GM13977 (cell line): ENCODE data around the gene FAM193A.

Experiments
- DNase-seq: peaks from one replicate; pipeline ENCODE4 v3.0.0; 2012; ENCODE audit warnings: low spot score
- CTCF ChIP-seq: IDR thresholded peaks from 2 replicates; pipeline ENCODE4 v1.5.1; 2012; ENCODE audit warnings: mild to moderate bottlenecking, control low read depth; ENCODE audit not compliant: insufficient read depth; ENCODE audit errors: extremely low read depth, missing control alignments
- in situ Hi-C: fragments of 300-500 bp; cut with MboI; formaldehyde crosslinking; loops from one replicate; pipeline ENCODE4 v1.12.0; 2022; ENCODE audit warnings: low sequenced_read_pairs, low pct_unique_long_range_greater_than_20kb, mixed read lengths, inconsistent platforms; ENCODE audit not compliant: unreplicated experiment

Gene FAM193A

GRCh38 chr4:2763511-2763967, 227.1 kb downstream of the FAM193A start:
- in situ Hi-C loops: no loop called here
- DNase-seq: no peak
- TF ChIP-seq CTCF: no peak

- no peak for DNase-seq
- TF ChIP-seq CTCF: no peak
- in situ Hi-C loops: no loop called here
Measured at GRCh38 chr4:2765832-2766526, 229.5 kb downstream of the FAM193A start.

- in situ Hi-C loops: no loop called here
- no peak for DNase-seq
- TF ChIP-seq CTCF: no peak
Measured at GRCh38 chr4:2767046-2767704, 230.7 kb downstream of the FAM193A start.

GRCh38 chr4:2767705-2768074, 231.2 kb downstream of the FAM193A start:
- in situ Hi-C loops: no loop called here
- TF ChIP-seq CTCF: no peak

GRCh38 chr4:2768124-2768523, 231.7 kb downstream of the FAM193A start:
- no peak for TF ChIP-seq CTCF
- DNase-seq: no peak
- in situ Hi-C loops: no loop called here

More at GRCh38 chr4:2767705-2768074, 231.2 kb downstream of the FAM193A start:
- DNase-seq: no peak

- in situ Hi-C loops: no loop called here
- no peak for DNase-seq
- TF ChIP-seq CTCF: no peak
Measured at GRCh38 chr4:2768921-2769336, 232.5 kb downstream of the FAM193A start.
